Measurements from ENCODE around the gene ST3GAL2. TPM values are rescaled to one million over a fixed set of nuclear protein-coding genes. Genes with fewer than 3 reads are reported as not detected.

ST3GAL2 gene
- total RNA-seq, 1 donor from 2014 or later: 14.0 TPM

DNA sequence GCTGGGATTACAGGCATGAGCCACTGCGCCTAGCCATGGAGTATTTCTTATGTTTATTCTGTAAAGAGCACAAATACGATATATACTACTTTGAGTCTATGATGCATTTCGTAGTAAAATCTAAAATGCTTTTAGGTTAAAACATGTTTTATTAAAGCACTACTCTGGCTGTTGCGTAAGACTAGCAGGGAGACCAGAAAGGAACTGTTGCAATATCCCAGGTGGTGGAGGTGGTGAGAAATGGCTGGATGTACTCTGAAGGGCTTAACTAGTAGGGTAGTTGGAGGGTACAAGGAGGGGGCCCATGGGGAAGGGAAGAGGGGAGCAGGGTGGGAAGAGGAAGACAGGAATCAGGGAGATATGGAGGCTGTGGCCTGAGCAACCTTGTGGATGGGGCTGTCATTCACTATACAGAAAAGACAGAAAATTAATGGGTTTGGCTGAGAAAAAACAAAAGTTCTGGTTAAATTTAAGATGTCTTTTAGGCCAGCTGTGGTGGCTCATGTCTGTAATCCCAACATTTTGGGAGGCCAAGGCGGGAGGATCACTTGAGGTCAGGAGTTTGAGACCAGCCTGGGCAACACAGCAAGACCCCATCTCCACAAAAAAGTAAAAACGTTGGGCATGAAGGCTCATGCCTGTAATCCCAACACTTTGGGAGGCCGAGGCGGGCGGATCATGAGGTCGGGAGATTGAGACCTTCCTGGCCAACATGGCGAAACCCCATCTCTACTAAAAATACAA lies 35.8 kb downstream of the ST3GAL2 start:
- Histone ChIP-seq H3K36me3 (no peaks in the 10 kb centered on the region), H3K9me3 (no peaks in the 10 kb centered on the region), H3K27ac (no peak overlapping the region), H3K4me1 (no peaks in the 10 kb centered on the region), H3K4me3 (no peak overlapping the region), H3K27me3 (no peaks in the 10 kb centered on the region)
- intact Hi-C loops (cut with DNase I): no loop called here
- TF ChIP-seq, protein P1, sequence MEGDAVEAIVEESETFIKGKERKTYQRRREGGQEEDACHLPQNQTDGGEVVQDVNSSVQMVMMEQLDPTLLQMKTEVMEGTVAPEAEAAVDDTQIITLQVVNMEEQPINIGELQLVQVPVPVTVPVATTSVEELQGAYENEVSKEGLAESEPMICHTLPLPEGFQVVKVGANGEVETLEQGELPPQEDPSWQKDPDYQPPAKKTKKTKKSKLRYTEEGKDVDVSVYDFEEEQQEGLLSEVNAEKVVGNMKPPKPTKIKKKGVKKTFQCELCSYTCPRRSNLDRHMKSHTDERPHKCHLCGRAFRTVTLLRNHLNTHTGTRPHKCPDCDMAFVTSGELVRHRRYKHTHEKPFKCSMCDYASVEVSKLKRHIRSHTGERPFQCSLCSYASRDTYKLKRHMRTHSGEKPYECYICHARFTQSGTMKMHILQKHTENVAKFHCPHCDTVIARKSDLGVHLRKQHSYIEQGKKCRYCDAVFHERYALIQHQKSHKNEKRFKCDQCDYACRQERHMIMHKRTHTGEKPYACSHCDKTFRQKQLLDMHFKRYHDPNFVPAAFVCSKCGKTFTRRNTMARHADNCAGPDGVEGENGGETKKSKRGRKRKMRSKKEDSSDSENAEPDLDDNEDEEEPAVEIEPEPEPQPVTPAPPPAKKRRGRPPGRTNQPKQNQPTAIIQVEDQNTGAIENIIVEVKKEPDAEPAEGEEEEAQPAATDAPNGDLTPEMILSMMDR (IDR thresholded peaks at IDR 0.05): no peak
- TF ChIP-seq POLR2A (IDR thresholded peaks at IDR 0.05) (no peak), POLR2AphosphoS5 (IDR thresholded peaks at IDR 0.05; ENCODE audit: insufficient read depth in 1 of 2, low read depth in 1 of 2) (no peak)
- DNase-seq (ENCODE audit: extremely low spot score in 2 of 2): no peak

DNA sequence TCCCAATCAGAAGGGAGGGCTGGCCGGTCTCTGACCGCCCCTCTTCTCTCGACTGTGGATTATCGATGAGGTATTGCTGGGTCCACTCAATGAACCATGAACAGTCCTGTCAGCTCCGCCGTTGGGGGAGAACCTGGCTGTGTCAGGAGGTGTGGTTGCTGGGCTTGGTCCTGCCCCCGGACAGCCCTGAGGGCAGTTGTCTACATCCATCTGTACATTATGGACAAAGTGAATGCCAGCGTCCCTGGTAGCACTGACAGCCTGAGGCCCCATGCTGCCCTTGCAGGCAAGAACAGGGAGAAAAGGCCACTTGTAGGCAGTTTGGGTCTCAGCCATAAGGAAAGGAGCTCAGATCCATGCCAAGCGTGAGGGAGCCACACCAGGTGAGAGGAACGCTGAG lies 38.9 kb downstream of the ST3GAL2 start:
- no peaks in the 10 kb centered on the region for H3K4me1 ChIP-seq
- no peak overlapping the region for H3K27ac ChIP-seq
- no peaks in the 10 kb centered on the region for H3K27me3 ChIP-seq
- TF ChIP-seq POLR2A (IDR thresholded peaks at IDR 0.05) (no peak), POLR2AphosphoS5 (IDR thresholded peaks at IDR 0.05; ENCODE audit: insufficient read depth in 1 of 2, low read depth in 1 of 2) (no peak)
- TF ChIP-seq, protein P1 (IDR thresholded peaks at IDR 0.05): no peak
- DNase-seq (ENCODE audit: extremely low spot score in 2 of 2): no peak
- H3K4me3 ChIP-seq: no peak overlapping the region
- H3K9me3 ChIP-seq: no peaks in the 10 kb centered on the region
- no peaks in the 10 kb centered on the region for H3K36me3 ChIP-seq
- intact Hi-C loops (cut with DNase I): no loop called here

DNA sequence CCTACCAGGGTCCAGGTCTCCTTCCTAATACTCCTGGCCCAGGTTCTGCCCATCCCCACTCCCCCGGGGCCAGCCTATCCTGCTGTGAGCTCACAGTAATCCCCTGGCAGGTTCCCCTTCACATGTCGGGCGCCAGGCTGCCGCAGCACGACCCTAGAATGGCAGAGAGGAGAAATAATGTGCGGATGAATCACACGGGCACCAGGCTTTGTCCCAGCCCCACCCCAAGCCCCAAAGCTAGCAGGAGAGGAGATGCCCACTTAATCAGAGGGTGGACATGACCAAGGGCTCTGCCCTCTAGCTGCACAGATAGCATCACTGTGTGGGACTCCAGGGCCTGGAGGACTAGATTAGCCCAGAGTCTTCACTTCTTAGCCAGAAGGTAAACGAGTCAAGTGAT lies 39.5 kb downstream of the ST3GAL2 start:
- no peaks in the 10 kb centered on the region for H3K36me3 ChIP-seq
- H3K27ac ChIP-seq: no peak overlapping the region
- no peak overlapping the region for H3K4me3 ChIP-seq
- TF ChIP-seq, protein P1 (IDR thresholded peaks at IDR 0.05): no peak
- no peak for TF ChIP-seq POLR2A (IDR thresholded peaks at IDR 0.05)
- TF ChIP-seq POLR2AphosphoS5 (IDR thresholded peaks at IDR 0.05; ENCODE audit: insufficient read depth in 1 of 2, low read depth in 1 of 2): no peak
- H3K4me1 ChIP-seq: no peaks in the 10 kb centered on the region
- no peaks in the 10 kb centered on the region for H3K27me3 ChIP-seq
- intact Hi-C loops (cut with DNase I): no loop called here
- no peaks in the 10 kb centered on the region for H3K9me3 ChIP-seq
- DNase-seq (ENCODE audit: extremely low spot score in 2 of 2): no peak

DNA sequence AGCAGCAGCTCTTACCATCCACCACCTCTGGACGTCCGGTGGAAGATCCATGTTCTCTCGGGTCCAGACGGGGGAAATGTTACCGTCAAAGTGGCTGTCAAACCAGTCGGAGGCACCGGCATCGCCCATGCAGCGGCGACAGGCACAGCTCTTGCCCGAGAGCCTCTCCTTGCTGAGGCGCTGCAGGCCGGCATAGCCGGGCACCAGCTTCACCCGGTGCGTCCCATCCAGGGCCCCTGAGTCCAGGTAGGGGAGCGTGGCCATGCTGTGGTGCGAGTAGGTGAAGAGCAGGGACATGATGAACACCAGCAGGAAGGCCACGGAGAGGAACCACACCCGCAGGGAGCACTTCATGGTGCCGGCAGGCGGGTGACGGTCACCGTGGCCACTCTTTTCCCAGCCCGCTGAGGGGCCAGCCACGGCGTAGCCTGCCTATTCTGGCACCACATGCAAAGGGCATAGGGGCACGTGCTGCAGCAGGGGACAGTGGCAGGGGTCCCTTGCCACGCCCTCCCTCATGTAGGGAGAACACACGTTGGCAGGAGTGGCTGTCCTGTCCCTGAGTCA lies 40.6 kb downstream of the ST3GAL2 start:
- no peak for TF ChIP-seq POLR2AphosphoS5 (IDR thresholded peaks at IDR 0.05; ENCODE audit: insufficient read depth in 1 of 2, low read depth in 1 of 2)
- TF ChIP-seq POLR2A (IDR thresholded peaks at IDR 0.05): no peak
- TF ChIP-seq, protein P1 (IDR thresholded peaks at IDR 0.05): no peak
- H3K36me3 ChIP-seq: no peaks in the 10 kb centered on the region
- no peak overlapping the region for H3K4me3 ChIP-seq
- no peaks in the 10 kb centered on the region for H3K27me3 ChIP-seq
- H3K4me1 ChIP-seq: no peaks in the 10 kb centered on the region
- no peak overlapping the region for H3K27ac ChIP-seq
- H3K9me3 ChIP-seq: no peaks in the 10 kb centered on the region
- intact Hi-C loops (cut with DNase I): no loop called here
- DNase-seq (ENCODE audit: extremely low spot score in 2 of 2): no peak

DNA sequence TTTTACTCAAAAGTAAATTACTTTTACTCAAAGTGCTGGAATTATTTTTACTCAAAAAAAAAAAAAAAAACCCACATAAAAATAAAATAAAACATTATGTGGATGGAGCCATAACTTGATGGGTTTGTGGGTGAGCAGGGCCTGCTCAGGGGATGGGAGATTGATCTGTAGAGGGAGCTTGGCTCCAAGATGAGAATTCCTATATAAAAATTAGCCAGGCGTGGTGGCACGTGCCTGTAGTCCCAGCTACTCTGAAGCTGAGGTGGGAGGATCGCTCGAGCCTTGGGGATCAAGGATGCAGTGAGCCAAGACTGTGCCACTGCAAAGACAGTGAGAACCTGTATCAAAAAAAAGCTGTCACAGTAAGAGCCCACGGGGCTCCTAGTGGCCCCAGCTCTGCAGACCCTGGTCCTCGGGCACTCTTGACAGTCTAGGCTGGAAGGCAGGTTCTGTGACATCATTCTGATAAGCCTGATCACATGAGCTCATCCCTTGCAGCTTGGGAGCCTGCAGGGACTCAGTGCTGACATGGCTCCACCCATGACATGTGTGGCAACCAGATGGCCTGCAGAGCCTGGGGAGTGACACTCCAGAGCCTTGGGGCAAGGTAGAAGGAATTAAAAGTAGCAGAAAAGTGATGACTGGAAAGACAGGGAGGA lies 42.5 kb downstream of the ST3GAL2 start:
- DNase-seq (ENCODE audit: extremely low spot score in 2 of 2): no peak
- intact Hi-C loops (cut with DNase I): no loop called here
- Histone ChIP-seq H3K27ac (no peak overlapping the region), H3K4me1 (peaks cover 13% of the 10 kb centered on the region), H3K27me3 (no peaks in the 10 kb centered on the region), H3K36me3 (no peaks in the 10 kb centered on the region), H3K9me3 (no peaks in the 10 kb centered on the region), H3K4me3 (no peak overlapping the region)
- TF ChIP-seq POLR2AphosphoS5 (IDR thresholded peaks at IDR 0.05; ENCODE audit: insufficient read depth in 1 of 2, low read depth in 1 of 2): no peak
- TF ChIP-seq, protein P1 (IDR thresholded peaks at IDR 0.05): no peak
- TF ChIP-seq POLR2A (IDR thresholded peaks at IDR 0.05): no peak
